Fibroblast of villous mesenchyme (primary cell): ENCODE measurements around the gene KRT2. TPM values are rescaled to one million over a fixed set of nuclear protein-coding genes. Genes with fewer than 3 reads are reported as not detected.

Experiments used
- DNase-seq: peaks from one replicate; pipeline ENCODE4 v3.0.0-alpha.2; 2010; ENCODE audit warnings: low read depth
- H3K4me3 ChIP-seq: 2 replicates; pipeline ENCODE4 v1.5.1; 2011; ENCODE audit warnings: low read depth, mild to moderate bottlenecking, low read length
- total RNA-seq: library from RNA; depleted of rRNA; stranded (reverse); fragments of >200 nt; gene quantifications from 2 replicates; pipeline ENCODE4 v1.2.3, GENCODE V29; 2012
- TF ChIP-seq, protein P1 (sequence below): IDR thresholded peaks from 2 replicates; pipeline ENCODE4 v1.5.1; 2012; ENCODE audit warnings: low read depth, mild to moderate bottlenecking, low read length; ENCODE audit not compliant: insufficient read depth

KRT2 gene
- total RNA-seq, 1 donor, result not detected

DNA sequence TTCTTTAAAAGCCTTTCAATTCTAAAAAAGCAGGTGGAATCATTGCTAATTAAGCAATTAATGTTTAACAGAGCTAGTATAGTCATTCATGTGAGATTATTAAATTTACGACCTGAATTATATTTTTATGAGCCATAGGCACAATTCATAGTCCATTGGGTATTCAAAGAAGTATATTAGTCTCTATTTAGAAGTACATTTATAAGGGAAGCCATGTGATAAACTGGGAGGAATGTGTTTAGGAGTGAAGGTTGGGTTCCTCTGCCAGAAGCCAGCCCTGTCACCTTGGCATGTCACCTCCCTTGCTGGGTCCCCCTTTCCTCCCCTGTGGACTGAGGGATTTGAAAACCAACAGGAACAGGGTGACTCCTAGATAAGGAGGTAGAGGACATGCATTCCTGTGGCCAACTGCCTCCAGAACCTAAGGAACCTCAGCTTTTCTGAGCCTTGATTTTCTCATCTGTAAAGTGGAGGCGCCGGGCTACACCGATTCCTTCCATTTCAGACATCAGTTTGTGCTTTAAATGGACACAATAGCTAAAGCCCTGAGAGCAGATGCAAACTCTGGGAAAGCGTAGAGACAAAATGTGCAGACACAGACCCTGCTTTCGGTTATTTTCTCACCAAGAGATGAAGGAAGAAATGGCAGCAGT is 5.4 kb upstream of the KRT2 start:
- DNase-seq, result no peak
- H3K4me3 ChIP-seq, result no peak overlapping the region
- TF ChIP-seq, protein P1, sequence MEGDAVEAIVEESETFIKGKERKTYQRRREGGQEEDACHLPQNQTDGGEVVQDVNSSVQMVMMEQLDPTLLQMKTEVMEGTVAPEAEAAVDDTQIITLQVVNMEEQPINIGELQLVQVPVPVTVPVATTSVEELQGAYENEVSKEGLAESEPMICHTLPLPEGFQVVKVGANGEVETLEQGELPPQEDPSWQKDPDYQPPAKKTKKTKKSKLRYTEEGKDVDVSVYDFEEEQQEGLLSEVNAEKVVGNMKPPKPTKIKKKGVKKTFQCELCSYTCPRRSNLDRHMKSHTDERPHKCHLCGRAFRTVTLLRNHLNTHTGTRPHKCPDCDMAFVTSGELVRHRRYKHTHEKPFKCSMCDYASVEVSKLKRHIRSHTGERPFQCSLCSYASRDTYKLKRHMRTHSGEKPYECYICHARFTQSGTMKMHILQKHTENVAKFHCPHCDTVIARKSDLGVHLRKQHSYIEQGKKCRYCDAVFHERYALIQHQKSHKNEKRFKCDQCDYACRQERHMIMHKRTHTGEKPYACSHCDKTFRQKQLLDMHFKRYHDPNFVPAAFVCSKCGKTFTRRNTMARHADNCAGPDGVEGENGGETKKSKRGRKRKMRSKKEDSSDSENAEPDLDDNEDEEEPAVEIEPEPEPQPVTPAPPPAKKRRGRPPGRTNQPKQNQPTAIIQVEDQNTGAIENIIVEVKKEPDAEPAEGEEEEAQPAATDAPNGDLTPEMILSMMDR, result no peak

DNA sequence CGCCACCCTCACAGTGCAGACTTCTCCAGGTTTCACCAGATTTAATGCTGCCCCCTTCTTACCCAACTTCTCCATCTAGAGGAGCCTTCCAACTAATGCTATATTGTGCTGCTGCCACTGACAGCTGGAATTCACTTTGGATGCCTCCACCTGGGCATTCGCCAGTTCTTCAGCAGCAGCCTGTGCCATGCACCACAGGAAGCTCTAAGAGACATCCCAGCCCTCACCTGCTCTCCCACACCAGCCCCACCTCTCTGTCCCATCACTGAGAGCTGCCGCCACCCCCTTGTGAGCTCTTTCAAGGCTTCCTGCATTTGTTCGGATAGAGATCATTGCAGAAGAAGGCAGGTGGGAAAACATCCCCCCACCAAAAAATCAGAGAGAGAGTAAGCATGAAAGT is 4.6 kb upstream of the KRT2 start:
- DNase-seq, result no peak
- TF ChIP-seq, protein P1, result no peak
- H3K4me3 ChIP-seq, result no peak overlapping the region

- no peak for DNase-seq
- TF ChIP-seq, protein P1, result no peak
These were observed 3.7 kb upstream of the KRT2 start for GRCh38 chr12:52655720-52656124.

GRCh38 chr12:52655251-52655650 is 3.2 kb upstream of the KRT2 start:
- TF ChIP-seq, protein P1, result no peak
- no peak for DNase-seq
- H3K4me3 ChIP-seq, result no peak overlapping the region

More at GRCh38 chr12:52655720-52656124, 3.7 kb upstream of the KRT2 start:
- H3K4me3 ChIP-seq, result no peak overlapping the region

- TF ChIP-seq, protein P1, result no peak
- peak; percentile 51 for DNase-seq
- no peak overlapping the region for H3K4me3 ChIP-seq
These were observed 1.4 kb downstream of the KRT2 start for GRCh38 chr12:52650520-52651081.

GRCh38 chr12:52649066-52649465 is 2.9 kb downstream of the KRT2 start:
- no peak overlapping the region for H3K4me3 ChIP-seq
- TF ChIP-seq, protein P1, result no peak
- no peak for DNase-seq
